ENCODE results near the gene EIF2S3.

EIF2S3 gene

DNA sequence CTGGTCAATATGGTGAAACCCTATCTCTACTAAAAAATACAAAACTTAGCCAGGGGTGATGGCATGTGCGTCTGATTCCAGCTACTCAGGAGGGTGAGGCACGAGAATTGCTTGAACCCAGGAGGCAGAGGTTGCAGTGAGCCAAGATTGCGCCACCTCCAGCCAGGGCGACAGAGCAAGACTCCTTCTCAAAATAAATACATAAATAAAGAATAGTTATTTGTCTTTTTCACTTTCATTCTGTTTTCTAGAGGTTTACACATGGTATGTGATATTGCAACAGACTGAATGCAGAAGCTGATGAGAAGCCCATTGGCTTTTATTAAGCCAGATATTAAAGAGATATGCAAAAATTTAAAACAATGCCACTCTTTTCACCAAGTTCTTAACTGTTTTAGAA, 35.9 kb upstream of the EIF2S3 start:
- TF ChIP-seq, protein P1, sequence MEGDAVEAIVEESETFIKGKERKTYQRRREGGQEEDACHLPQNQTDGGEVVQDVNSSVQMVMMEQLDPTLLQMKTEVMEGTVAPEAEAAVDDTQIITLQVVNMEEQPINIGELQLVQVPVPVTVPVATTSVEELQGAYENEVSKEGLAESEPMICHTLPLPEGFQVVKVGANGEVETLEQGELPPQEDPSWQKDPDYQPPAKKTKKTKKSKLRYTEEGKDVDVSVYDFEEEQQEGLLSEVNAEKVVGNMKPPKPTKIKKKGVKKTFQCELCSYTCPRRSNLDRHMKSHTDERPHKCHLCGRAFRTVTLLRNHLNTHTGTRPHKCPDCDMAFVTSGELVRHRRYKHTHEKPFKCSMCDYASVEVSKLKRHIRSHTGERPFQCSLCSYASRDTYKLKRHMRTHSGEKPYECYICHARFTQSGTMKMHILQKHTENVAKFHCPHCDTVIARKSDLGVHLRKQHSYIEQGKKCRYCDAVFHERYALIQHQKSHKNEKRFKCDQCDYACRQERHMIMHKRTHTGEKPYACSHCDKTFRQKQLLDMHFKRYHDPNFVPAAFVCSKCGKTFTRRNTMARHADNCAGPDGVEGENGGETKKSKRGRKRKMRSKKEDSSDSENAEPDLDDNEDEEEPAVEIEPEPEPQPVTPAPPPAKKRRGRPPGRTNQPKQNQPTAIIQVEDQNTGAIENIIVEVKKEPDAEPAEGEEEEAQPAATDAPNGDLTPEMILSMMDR (IDR thresholded peaks at IDR 0.05; ENCODE audit: borderline replicate concordance, control extremely low read depth, extremely low read depth, insufficient read depth, missing control alignments), result no peak
- DNase-seq (ENCODE audit: low spot score), result no peak
- in situ Hi-C loops (cut with MboI; ENCODE audit: low sequenced_read_pairs, unreplicated experiment), result no loop called here

DNA sequence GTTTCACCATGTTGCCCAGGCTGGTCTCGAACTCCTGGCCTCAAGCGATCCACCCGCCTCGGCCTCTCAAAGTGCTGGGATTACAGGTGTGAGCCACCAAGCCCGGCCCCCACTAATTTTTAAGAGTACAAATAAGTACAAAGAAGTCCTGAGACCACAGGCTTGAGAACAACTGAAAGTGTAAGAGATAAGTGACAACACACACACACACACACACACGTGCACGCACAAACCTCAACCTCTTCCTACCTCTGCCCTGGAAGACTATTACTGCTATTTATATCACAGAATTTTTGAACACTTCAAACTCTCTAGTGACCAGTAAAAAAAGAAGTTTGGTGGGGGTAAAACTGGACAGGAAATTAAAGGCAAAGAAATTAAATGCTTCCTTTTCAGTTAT, 35.3 kb upstream of the EIF2S3 start:
- TF ChIP-seq, protein P1 (IDR thresholded peaks at IDR 0.05; ENCODE audit: borderline replicate concordance, control extremely low read depth, extremely low read depth, insufficient read depth, missing control alignments), result no peak
- in situ Hi-C loops (cut with MboI; ENCODE audit: low sequenced_read_pairs, unreplicated experiment), result no loop called here
- DNase-seq (ENCODE audit: low spot score), result no peak

DNA sequence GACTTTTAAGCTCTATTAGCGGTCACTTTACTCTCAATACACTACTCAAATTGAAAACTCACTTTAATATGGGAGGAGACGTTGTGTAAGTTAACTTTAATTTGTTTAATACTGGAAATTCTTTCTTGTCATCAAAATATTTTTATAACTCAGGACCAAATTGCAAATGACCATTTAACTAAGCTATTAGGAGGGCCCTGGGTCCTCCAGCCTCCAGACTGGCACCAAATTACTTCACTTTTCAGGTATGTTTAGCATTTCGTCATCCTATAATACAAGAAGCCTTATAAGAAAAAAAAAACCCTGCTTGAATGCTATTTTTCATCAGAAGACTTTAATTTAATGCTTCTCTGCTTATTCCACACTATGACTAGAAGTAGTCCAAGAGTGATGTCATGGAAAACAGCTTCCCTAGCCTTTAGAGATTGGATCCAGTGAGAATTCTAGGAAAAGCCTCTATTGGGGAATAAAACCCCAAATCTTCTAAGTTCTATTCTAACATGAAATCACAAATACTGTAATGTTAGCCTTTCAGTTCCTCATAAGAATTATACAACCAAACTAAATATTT, 34.4 kb upstream of the EIF2S3 start:
- TF ChIP-seq, protein P1 (IDR thresholded peaks at IDR 0.05; ENCODE audit: borderline replicate concordance, control extremely low read depth, extremely low read depth, insufficient read depth, missing control alignments), result no peak
- no peak for DNase-seq (ENCODE audit: low spot score)
- in situ Hi-C loops (cut with MboI; ENCODE audit: low sequenced_read_pairs, unreplicated experiment), result no loop called here

DNA sequence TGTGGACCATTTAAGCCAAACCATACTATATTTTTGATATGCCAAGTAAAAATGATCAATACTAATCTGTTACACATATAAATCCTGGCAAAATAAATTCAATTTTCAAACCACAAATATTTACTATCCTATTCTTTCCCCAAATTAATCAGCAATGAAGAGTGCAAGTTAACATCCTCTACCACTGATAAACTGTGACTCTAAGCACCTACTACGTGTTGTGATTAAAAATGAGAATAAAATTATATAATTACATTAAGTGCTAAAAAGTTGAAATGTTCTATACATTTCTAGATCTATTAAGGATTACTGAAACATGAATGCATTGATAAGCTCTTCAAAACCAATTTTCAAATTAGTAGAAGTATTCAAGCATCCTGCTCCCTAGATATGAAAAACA, 31.2 kb upstream of the EIF2S3 start:
- in situ Hi-C loops (cut with MboI; ENCODE audit: low sequenced_read_pairs, unreplicated experiment), result no loop called here
- DNase-seq (ENCODE audit: low spot score), result no peak
- TF ChIP-seq, protein P1 (IDR thresholded peaks at IDR 0.05; ENCODE audit: borderline replicate concordance, control extremely low read depth, extremely low read depth, insufficient read depth, missing control alignments), result no peak

DNA sequence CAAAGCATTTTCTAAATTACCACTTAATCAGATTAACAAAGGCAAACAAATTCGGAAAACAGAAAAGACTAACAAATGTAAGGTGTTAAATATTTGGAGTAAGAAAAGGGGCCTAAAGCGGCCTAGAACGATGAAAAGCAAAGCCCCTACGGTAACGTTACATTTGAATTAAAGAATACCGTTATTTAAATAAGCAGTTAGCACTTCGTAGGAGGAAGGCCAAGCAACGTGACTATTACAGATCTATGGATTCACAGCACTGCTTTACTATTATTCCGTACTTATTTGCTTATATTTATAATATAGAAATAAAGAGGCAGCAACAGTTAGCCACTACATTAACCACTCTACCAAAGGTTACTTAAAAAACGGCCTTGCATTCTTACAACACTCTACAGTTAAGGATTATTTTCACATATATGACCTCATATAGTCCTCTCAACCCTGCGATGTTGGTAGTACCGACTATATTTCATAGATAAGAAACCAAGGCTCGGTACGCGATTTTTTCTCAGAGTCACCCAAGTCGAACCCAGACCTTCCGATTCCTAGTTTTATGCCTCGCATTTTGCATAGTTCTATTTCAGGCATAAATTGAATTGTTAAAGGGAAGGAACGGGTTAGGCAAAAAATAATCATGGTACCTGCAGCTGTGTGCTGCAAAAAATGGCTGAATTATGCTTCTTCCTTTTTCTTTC, 30.6 kb upstream of the EIF2S3 start:
- in situ Hi-C loops (cut with MboI; ENCODE audit: low sequenced_read_pairs, unreplicated experiment), result no loop called here
- no peak for DNase-seq (ENCODE audit: low spot score)
- TF ChIP-seq, protein P1 (IDR thresholded peaks at IDR 0.05; ENCODE audit: borderline replicate concordance, control extremely low read depth, extremely low read depth, insufficient read depth, missing control alignments), result no peak

DNA sequence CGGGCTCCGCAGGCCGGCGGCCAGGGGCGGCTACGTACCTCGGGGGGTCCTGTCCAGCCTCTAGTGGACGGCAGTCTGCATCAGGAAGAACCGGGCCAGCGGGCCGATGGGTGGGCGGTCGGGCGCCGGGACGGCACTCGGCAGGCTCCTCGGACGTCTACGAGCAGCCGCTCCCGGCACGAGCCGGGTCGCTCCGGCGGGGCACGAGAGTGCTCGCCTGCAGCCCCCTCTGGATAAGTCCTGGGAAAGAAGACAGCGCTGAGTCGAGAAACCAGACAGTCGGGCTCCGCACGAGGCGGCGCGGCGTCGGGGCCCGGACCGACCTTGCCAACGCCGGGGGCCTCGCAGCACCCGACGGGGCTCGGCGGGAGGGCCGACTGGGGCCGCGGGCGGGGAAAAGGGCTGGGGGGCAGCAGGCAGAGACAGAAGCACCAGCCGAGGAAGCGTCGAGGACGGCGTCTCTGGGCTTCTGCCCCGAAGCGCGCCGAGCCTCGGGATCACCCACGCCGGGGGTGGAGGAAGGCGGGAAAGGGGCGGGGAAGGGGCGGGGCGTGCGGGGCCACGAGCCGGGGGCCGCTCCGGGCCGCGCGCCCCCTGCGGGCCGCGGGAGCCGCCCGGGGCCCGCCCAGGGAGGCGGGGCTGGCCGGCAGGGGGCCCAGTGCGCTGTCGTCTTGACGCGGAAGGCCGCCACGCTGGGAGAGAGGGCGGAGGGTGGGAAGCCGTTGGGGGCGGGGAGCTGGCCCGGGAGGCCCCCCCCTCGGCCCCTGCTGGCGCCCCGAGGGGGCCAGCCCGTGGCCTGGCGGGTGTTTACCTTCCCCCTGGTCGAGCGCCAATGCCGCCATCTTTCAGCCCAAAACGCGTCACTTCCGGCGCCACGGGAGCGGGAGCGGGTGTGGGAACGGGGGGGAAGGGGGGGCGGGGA, 29.7 kb upstream of the EIF2S3 start:
- peak; percentile 86 for DNase-seq (ENCODE audit: low spot score)
- in situ Hi-C loops (cut with MboI; ENCODE audit: low sequenced_read_pairs, unreplicated experiment), result no loop called here
- TF ChIP-seq, protein P1 (IDR thresholded peaks at IDR 0.05; ENCODE audit: borderline replicate concordance, control extremely low read depth, extremely low read depth, insufficient read depth, missing control alignments), result no peak
